GM19438 (cell line): Measurements from ENCODE around the gene SF1.

Source experiments
- ATAC-seq: cut with Tn5 transposase; IDR thresholded peaks from one replicate; pipeline ENCODE4 v1.9.1; 2021; ENCODE audit warnings: low read depth; ENCODE audit not compliant: unreplicated experiment

Gene SF1

DNA sequence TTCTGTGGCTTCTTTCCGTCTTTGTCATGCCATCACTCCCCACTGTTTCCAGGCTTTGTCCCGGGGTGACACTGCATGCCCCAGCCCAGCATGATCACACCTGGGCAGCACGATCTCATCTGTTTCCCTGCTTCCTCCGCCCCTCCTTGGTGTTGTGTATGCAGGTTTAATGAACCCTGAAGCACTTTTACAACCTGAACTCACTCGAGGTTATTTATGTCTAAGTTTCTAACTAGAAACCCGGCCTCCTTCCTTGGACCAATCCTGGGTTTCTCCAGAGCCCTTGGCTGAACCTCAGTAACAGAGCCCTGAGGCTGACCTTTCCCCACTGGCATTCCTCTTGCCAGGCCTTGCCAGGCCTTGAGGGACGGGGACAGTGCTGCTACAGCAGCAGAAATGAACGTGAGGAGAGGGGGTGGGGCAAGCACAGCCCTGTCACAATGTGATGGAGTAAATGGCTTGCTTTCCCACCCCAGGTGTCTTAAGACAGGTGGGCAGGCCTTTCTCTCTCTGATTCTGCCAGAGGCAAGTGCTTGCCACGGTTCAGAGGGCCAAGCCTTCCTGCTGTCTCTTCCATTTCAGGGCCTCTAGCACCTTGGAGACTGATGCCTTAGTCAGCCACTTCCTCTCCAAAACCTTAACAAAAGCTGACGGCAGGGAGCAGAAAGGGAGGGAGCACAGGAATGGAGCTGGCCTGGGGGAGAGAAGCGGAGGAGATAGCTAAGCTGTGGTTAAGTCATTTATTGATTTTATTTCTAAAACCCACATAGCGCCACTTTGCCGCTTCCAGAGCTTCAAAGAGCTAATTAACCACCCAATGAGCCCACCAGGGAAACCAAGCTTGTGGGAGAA is 15.4 kb downstream of the SF1 start:
- ATAC-seq, result no peak

DNA sequence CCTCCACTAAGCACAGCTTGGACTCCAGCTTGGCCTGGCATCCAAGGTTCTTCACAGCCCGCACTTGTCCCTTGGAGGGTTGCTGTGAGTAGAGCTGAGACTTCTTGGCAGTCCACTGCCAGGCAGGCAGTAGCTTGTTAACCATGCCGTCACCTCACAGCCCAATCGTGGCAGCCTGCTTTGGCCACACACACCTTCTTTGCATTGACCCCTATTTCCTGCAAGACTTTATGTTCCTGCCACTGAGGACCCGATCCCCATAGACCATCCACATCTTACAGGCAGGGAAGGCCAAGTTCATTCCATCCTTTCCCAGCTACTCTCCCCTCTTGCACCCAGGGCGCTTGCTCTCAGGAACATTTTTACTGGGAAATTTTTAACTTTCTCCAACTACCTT is 16.1 kb downstream of the SF1 start:
- no peak for ATAC-seq

DNA sequence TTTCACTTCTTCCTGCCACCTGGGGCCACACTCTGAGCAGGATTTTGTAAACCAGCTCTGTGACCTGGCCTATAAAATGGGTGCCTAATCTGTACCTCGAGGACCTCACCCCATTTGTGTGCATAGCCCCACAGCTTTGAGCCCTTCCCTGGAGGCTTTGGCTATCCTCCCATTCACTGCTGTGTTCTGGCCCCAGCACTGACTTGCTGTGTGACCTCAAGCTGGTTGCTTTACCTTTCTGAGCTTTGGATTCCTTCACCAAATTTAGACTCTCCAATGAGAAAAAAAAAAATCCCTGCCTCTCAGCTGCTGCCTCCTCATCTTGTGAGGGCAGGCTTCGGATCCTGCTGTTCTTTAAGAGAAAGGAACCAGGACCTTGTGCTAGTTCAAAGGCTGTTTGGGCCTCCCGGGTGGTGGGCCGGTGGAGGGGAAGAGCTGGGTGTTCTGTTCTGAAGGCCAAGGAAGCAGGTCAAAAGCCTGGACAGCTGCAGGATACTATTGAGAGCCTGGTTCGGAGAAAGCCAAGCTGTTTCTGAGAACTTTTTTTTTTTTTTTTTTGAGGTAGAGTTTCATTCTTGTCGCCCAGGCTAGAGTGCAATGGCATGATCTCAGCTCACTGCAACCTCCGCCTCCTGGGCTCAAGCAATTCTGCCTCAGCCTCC is 17.5 kb downstream of the SF1 start:
- ATAC-seq, result no peak

DNA sequence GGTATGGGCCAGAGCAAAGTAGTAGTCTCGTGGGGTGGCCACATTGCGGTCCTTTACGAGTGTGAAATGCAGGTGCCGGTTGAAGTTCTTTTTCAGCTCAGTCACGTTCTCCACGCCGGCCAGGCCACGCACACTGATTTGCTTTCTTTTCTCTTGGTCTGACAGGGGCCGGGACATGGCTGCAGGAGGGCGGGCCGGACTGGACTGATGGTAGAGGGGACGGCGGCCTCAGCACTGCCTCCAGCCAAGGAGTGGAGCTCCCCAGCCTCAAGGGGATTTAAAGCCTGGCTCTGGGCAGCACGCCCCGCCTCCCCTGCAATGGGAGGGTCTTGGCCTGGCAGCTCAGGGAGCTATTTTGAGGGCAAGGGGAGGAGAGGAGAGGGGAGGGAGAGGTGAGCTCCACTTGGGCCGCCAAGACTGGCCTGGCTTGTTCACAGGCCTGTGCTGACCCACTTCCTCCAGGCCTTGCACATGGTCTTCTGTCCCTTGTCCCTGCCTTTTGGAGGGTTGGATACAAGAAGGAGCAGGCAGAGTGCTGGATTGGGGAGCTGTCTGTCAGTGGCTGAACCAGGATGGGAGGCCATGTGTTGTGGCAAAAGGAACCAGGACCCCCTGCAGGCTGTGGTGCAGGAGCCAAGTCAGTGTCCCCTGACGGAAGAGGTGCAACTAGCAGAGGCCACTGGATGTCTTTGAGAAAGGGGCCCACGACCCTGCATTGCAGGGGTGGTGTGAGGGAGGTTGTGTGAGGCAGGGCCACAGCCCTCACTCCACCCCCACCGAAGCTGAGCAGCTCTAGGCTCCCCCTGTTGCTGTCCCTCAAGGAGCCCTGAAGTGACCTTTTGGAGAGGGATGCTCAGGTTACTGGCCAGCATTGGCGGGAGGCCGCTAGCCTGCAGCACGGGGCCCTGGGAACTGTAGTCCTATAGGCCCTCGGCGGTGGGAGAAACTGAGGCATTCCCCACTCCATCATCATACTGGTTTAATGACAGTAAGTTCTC is 18.3 kb downstream of the SF1 start, which contains the start of gene PYGM:
PYGM (minus strand) TSS at position 253 of the 998 bp plus-strand sequence; CDS start at position 177, 76 bp downstream.
- no peak for ATAC-seq

DNA sequence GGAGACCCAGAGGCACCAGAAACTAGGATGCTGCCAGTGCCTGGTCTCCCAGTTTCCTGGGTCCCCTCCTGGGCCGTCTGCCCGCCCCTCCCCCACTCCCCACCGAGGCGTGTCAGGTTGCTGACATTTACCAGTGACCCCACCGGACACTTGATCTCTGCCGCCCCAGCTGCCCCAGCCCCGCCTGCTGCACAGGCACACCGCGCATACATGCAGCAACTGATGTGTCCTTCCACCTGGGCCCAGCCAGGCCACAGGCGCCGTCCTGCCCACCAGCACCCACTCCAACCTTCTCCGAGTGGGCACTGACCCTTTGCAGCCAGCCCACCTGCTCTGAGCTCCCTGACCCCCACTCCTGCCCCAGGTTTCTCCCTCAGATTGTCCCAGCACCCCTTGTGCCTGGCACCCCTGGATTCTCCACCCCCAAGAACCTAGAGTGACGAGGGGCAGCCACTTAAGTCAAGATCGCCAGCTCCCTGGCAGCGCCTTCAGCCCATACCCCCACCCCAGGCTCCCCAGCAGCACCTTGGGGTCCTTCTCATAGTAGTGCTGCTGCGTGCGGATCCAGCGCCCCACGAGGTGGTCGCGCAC is 19.1 kb downstream of the SF1 start:
- no peak for ATAC-seq

GRCh38 chr11:64758330-64759079 is 19.8 kb downstream of the SF1 start:
- no peak for ATAC-seq

DNA sequence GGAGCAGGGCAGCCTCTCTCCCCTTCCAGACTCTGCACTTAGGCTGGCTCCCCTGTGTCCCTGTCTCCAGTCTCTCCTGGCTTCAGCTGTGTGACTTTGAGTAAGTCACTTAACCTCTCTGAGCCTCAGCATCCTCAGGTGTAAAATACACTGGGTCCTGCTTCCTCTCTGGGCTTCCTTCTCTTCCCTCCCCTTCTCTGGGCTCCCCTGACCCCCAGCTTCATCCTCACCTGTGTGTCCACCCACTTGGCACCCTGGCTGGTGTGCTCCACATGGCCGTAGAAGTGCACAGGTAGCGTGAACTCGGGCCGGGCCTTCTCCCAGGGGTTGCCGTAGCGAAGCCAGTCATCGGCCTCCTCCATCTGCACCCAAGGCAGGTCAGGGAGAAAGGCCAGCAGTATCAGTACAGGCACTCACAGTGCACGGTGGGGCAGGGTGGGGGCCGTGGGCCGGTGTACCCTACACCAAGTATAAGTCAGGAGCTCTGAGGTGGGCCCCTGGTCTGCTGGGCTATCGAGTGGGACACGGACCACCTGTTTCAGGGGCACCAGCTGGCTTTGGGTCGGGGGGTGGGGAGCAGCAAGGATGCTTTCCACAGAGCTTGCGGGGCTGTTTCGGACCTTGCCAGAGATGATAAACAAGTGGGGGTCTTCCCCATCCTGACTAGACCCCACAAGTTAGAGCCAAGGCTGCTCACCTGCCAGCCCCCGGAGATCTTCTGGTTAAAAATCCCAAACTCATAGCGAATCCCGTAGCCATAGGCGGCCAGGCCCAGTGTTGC is 20.6 kb downstream of the SF1 start:
- no peak for ATAC-seq

- ATAC-seq, result no peak
Measured at GRCh38 chr11:64755681-64756361, 22.5 kb downstream of the SF1 start.

DNA sequence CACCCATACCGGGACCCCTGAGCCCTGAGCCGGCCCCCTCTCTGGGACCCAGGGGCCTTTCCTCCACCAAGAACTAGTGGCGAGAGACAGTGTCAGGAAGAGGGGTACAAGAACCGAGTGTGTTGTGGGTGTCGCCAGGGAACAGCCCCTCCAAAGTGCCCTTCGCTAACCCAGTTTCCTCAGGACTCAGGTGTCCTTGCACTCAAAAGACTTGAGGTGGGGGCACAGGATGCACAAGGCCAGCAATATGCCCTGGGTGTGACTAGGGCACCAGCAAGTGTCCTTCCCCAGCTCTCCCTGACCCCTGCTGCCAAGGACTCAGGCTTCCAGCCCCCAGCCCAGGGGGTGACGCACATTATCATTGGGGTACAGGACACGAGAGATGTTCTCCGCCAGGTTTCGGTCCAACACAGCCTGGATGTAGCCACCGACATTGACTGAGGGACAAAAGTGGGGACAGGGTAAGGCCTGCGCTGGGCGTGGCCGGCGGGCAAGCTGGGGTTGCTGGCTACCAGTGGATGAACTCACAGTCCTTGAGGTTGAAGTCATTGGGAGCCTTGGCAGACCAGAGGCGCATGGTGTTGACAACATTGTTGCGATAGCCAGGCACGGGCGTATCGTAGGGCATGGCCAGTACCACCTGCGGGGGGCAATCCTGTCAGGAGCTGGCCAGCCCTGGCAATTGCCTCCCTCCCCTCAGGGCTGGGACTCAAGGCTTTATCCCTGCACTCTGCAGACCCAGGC is 23.3 kb downstream of the SF1 start:
- ATAC-seq, result no peak

GRCh38 chr11:64754124-64754918 is 24.0 kb downstream of the SF1 start:
- ATAC-seq, result no peak

GRCh38 chr11:64753380-64754123 is 24.8 kb downstream of the SF1 start:
- ATAC-seq, result no peak

GRCh38 chr11:64753019-64753379 is 25.3 kb downstream of the SF1 start:
- no peak for ATAC-seq

- ATAC-seq, result no peak
Measured at GRCh38 chr11:64752175-64752970, 26.0 kb downstream of the SF1 start.

DNA sequence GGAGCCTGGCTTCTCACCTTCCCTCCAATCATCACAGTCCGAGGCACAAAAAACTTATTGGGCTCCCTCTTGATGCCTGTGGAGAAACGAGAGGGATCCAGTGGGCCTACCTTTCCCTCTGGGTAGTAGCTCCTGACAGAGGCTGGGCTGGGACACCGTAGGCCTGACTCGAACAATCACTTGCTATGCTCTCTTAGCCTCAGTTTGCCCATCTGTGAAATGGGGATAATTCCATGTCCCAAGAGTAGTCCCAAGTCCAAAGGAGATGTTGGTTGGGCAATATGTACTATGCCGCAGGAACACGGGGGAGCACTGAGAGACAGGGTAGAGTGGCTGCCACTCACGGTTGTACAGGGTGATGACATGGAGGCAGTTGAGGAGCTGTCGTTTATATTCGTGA is 26.8 kb downstream of the SF1 start:
- no peak for ATAC-seq

DNA sequence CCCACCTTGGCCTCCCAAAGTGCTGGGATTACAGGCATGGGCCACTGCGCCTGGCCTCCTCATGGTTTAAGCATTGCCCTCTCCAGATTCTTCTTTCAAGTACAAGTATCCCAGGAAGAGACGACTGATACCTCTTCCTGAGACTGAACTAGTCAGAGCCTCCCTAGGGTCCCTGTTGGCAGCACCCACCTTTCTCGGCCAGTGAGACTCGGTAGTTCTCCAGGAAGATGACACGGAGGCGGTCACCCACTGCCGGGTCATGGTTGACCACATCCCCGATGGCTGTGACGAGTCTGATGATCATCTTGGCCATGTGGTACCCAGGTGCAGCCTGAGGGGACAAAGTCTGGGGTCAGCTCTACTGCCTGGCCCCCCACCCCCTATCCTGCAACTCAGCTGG is 27.2 kb downstream of the SF1 start:
- no peak for ATAC-seq
